HuH-7 (cell line): Measurements from ENCODE around the gene GTF3C1.
A peak's percentile ranks its signal among the peaks of the same experiment; 100 is the strongest.
"Not testable (repeated sequence)": the region's sequence is repeated elsewhere in the genome, so short reads cannot be mapped to it uniquely, and the experiment has no call there.

Experiments used
- DNase-seq: peaks from one replicate; pipeline ENCODE4 v3.0.0; 2011; ENCODE audit warnings: low spot score

Gene GTF3C1

GRCh38 chr16:27441998-27442397 is 107.7 kb downstream of the GTF3C1 start:
- no peak for DNase-seq

DNA sequence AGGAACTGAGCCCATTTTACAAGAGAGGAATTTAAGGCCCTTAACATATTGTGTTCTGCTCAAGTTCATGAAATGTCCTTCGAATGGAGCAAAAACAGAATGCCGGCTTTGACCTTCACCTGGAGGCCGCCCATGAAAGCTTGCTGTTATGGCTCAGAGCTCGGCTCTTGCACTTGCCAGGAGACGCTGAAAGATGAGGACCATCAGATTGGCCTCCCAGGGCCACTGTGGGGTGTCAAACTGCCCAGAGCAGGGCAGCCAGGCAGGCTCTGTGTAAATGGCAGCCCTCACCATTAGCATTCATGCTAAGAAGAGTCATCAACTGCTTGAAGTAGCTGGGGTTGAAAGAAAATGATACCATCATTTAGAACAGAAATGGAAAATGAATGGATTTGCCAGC is 108.4 kb downstream of the GTF3C1 start:
- DNase-seq, result no peak

DNA sequence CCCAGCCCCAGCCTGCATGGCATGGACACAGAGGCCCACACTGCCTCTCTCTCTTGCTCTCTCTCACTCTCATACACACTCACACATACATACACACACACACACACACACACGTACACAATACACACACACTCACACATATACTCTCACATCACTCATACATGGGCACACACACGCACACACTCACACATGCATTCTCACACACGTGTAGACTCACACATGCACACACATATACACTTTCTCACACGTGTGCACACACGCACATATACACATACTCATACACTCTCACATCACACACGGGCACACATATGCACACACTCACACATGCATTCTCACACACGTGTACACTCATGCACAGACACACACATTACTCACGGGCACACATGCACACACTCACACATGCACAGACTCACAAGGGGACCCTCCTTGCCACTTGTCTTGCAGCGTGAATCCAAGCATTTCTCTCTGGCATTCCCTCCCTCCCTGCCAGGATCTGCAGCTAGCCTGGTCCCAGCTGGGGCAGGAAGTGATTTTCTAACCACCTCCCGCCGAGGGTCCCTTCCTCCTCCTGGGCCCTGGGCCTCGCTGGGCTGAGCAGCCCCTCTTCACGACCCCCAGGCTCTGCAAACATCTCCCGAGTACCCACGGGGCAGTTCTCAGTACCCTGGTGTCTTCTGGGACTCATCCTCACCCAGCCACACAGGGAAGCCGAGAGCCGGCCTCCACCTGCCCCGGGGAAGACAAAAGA is 110.3 kb downstream of the GTF3C1 start:
- DNase-seq, result no peak

GRCh38 chr16:27437946-27438345 is 111.8 kb downstream of the GTF3C1 start:
- DNase-seq, result no peak

GRCh38 chr16:27436921-27437650 is 112.6 kb downstream of the GTF3C1 start:
- DNase-seq, result no peak

DNA sequence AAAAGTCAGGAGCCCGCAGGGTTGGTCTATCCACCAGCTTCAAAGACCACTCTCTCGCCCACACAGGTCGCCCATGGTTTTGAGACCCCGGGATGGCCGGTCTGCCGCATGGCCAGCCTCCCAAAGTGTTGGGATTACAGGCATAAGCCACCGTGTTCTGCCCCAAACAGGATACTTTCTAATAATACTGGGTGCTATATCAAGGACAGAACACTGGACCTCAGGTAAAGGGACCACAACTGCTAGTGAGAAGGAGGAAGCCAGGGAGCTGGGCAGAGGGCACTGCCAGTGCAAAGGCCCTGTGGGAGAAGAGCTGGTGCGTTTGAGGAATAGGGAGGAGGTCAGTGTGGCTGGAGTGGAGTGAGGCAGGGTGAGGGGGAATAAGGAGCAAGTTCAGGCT is 113.6 kb downstream of the GTF3C1 start:
- DNase-seq, result no peak

DNA sequence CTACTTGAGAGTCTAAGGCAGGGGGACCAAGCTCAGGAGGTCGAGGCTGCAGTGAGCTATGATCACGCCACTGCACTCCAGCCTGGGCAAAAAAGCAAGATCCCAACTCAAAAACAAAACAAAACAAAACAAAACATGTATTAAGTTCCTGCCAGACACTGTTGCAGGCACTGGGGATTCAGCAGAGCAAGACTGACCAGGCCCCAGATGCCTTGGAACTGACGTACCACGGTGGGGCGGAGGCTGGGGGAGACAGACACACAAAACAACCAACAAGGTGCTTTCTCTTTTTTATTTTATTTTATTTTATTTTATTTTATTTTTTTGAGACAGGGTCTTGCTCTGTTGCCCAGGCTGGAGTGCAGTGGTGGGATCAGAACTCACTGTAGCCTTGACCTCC is 114.6 kb downstream of the GTF3C1 start:
- DNase-seq, result not testable (repeated sequence)

DNA sequence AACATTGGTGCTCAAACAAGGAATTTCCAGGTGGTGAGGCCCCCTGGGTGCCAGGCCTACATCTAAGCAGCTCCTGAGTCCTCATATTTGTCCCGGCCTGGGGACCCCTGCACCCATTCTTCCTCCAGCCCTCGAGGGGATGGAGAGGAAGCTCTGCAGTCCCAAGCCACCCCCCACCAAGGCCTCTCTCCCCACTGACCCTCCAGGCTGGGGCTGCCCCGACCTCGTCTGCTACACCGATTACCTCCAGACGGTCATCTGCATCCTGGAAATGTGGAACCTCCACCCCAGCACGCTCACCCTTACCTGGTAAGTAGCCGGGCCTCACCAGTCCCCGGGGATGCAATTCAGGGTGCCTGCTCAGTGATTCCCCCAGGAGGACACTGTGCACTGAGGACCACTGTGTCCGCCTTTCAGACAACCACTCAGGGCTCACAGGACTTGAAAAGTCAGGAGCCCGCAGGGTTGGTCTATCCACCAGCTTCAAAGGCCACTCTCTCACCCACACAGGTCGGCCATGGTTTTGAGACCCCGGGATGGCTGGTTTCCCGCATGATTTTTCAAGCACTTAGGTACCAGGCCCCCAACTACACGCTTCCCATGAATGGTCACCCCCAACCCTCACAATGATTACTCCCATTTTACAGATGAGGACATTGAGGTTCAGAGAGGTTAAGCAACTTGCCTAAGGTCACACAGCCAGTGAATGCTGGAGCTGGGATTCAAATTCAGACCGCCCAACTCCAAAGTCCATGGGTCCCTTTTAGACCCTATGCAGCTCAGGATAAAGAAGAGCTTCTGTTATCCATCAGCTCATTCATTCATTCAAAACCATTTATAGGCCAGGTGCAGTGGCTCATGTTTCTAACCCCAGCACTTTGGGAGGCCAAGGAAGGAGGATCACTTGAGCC is 115.3 kb downstream of the GTF3C1 start:
- no peak for DNase-seq

DNA sequence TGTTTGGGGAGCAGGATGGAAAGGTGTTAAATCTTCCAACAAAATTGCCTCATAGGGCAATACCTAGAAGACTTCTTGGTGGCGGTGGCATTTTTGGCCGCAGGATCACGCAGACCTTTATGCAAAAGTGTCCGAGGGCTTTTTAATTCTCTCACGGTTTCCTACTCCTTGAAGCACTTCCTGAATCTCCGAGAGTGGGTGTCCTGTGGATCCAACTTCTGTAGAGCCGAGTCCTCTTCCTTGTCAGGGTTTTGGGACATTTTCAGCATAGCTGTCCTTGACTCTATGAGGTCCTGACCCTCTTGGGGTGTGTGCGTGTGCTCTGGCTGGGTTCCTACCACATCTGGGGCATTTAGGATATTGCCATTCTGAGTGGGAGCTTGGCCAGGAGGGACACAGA is 116.1 kb downstream of the GTF3C1 start:
- DNase-seq, result no peak

DNA sequence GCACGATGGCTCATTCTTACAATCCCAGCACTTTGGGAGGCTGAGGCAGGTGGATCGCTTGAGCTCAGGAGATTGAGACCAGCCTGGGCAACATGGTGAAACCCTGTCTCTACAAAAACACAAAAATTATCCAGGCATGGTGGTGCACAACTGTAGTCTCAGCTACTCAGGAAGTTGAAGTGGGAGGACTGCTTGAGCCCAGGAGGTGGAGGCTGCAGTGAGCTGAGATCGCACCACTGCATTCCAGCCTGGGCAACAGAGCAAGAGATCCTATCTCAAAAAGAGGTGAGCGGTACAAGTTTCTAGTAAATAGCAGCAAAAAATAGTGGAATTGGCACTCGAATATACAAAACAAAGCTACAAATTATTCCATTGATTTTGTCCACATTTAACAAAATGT is 116.5 kb downstream of the GTF3C1 start:
- DNase-seq, result not testable (repeated sequence)

DNA sequence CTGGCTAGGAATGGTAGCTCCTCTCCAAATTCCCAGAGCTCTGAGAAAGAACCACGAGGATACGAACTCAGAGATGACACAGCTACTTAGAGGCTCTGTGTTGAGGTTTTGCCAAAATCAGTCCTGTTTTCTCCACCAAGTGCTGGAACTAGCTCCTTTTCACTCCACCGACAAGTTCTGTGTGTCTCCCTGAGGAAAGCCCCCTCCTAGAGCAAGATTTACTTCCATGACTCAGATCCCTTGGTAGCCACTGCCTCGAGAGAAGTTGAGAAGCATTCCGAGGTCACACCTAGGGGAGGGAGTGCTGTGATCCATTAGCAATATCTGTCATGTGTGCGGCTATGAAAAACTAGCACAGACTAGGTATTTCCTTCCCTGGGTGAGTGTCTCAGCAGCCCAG is 117.2 kb downstream of the GTF3C1 start:
- no peak for DNase-seq

- no peak for DNase-seq
Observed at GRCh38 chr16:27431773-27432532, 117.8 kb downstream of the GTF3C1 start.

- no peak for DNase-seq
Observed at GRCh38 chr16:27430923-27431484, 118.7 kb downstream of the GTF3C1 start.

DNA sequence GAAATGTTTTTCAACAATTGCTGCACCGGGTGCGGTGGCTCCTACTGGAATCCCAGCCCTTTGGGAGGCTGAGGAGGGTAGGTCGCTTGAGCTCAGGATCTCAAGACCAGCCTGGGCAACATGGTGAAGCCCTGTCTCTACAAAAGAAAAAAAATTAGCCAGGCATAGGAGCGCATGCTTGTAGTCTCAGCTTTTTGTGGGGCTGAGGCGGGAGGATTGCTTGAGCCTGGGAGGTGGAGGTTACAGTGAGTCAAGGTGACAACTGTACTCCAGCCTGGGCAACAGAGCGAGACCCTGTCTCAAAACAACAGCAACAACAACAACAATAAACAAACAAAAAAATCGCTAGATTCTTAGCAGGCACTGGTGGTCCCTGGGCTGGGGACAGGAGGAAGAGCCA is 119.2 kb downstream of the GTF3C1 start:
- no peak for DNase-seq

DNA sequence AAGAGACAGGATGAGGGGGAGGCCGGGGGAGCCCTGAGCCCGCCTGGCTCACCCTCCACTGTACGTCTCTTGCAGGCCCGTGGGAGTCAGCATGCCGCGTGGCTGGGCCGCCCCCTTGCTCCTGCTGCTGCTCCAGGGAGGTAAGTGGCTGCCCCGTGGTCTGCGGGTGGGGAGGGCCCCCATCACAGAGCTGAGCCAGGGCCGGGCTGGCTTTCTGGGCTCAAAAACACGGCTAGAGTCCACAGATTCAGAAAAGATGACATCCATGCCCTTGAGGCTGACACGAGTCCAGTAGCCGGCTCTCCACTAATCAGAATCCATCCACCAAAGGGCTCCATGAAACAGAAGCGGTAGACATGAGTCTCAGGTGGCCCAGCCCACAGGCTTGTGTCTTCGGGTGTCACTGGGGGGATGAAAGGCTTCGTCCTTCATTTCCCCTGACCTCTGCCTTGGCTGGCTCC is 119.7 kb downstream of the GTF3C1 start:
- DNase-seq, result no peak

- no peak for DNase-seq
Observed at GRCh38 chr16:27429330-27429871, 120.3 kb downstream of the GTF3C1 start.

DNA sequence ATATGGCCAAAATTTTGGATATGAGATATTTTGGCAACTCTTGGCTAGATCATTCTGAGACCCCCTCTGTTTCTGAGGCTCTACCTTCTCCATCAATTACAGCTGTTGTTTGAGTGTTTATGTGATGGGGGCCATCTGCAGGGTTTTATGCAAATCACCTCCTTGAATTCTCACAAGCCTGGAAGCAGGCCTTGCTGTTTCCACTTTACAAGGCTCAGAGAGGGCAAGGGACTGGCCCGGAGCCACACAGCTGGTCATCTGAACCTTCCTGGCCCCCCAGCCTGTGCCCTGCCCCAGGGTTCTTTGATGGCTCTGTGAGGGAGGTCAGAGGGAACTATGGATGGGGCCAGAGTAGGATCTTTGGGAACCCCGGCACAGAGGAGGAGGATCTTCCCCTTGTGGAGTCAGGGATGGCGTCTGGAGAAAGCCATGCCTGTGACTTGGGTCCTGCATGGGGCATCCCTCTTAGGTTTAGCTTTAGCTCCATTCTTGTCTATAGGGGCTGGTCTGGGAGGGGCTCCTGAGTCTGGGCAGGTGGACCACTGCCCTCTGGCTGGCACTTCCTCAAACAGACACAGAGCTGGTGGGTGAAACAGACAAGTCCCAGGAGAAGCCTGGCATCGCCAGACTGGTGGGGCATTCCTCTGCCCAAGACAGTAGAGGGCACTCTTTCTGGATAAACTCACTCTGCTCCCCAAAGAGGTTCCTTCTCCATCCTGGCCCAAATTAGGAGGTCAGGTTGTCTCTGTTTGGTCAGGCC is 121.5 kb downstream of the GTF3C1 start:
- no peak for DNase-seq

DNA sequence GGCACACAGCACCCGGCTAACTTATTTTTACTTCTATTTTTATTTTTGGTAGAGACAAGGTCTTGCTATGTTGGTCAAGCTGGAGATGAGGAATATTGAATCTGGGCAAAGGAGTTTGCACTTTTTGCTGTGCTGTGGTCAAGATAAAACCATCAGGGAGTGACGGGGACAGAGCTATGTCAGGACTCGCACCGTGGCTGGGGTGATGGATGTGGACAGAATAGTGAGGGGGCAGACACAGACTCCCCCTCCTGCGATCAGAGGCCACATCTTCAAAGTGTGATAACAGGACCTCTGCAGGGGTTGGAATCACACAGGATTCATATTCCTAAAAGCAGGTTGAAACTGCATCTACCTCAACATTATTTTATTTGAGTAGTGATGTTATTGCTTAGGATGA is 122.2 kb downstream of the GTF3C1 start:
- no peak for DNase-seq

DNA sequence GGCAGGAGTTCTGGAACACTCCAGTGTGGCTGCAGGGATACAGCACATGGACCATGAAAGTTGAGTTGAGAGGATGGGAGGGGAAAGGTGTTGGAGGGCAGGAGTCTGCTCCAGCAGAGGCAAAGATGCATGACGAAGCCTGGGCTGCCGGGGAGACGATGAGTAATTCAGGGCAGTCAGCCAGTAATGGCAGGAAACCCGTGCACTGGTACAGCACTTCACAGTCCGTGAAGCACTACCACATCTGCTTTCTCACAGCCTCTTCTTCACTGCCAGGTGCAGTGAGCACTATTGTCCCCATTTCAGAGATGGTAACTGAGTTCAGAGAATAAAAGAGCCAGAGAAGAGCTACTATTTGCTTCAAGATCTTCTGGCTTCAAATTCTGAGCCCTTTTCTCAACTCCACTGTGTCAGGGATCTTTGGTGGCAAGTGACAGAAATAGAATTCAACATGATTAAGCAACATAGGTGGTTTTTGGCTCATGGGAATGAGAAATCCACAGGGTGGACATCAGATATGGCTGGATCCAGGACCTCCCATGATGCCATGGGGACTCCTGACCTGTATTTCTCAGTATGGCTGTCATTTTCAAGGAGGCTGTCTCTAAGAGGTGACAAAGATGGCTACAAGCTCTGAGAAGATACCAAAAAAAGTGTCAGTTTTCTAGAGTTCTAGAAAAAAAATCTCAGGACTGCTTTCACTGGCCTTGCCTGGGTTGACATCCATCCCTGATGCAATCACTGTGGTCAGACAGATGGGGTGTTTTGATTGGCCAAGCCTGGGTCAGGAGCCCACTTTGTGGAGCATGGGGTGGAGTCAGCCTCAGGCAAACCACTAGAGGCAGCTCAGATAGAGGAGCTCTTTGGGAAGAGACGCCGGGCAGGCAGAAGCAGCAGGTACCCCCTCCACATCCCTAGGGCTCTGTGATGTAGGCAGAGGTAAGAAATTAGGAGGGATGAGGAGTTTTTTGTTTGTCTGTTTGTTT is 123.0 kb downstream of the GTF3C1 start:
- DNase-seq, result peak; percentile 35
